SU-DHL-6 (cell line): Measurements from ENCODE around the gene COBL.

Source experiments
- H2AFZ ChIP-seq: fragments of 200-600 bp; sonication (generic); 2 replicates; pipeline ENCODE4 v1.6.1; 2014; ENCODE audit warnings: low read depth, mild to moderate bottlenecking, moderate library complexity, mixed read lengths, antibody characterized with exemption, low read length; ENCODE audit not compliant: severe bottlenecking
- H3F3A ChIP-seq: fragments of 200-600 bp; shearing (Covaris generic); 2 replicates; pipeline ENCODE4 v1.6.0; 2016; ENCODE audit warnings: antibody characterized with exemption, mild to moderate bottlenecking; ENCODE audit not compliant: insufficient read depth
- H3K27ac ChIP-seq: fragments of 200-600 bp; sonication (generic); 2 replicates; pipeline ENCODE4 v1.5.1; 2016; ENCODE audit warnings: low read depth, mild to moderate bottlenecking, low read length, moderate library complexity, mixed read lengths
- H3K27me3 ChIP-seq: fragments of 200-600 bp; sonication (generic), shearing (Covaris generic); 2 replicates; pipeline ENCODE4 v1.6.0; 2014; ENCODE audit warnings: mild to moderate bottlenecking, low read length
- H3K36me3 ChIP-seq: fragments of 200-600 bp; sonication (generic); 2 replicates; pipeline ENCODE4 v1.6.1; 2014; ENCODE audit warnings: mild to moderate bottlenecking, low read length, mixed read lengths
- H3K4me2 ChIP-seq: fragments of 300-600, 200-600 bp; shearing (Covaris generic), sonication (generic); 2 replicates; pipeline ENCODE4 v1.6.0; 2014; ENCODE audit warnings: low read length, low read depth, mild to moderate bottlenecking; ENCODE audit not compliant: poor library complexity, severe bottlenecking
- H3K4me3 ChIP-seq: fragments of 200-600 bp; sonication (generic); 2 replicates; pipeline ENCODE4 v1.5.1; 2014; ENCODE audit warnings: antibody characterized with exemption, low read length, mild to moderate bottlenecking, mixed read lengths; ENCODE audit not compliant: insufficient read depth, poor library complexity, severe bottlenecking
- H3K79me2 ChIP-seq: fragments of 200-600 bp; sonication (generic); 2 replicates; pipeline ENCODE4 v1.6.1; 2014; ENCODE audit warnings: mild to moderate bottlenecking, low read length, moderate library complexity; ENCODE audit not compliant: insufficient read depth
- H3K9ac ChIP-seq: fragments of 200-600 bp; sonication (generic); 2 replicates; pipeline ENCODE4 v1.7.0; 2014; ENCODE audit warnings: mild to moderate bottlenecking, low read length
- H3K9me2 ChIP-seq: fragments of 200-600 bp; sonication (generic); replicated peaks from 2 replicates; pipeline ENCODE4 v1.6.1; 2014; ENCODE audit warnings: low read length; ENCODE audit not compliant: insufficient read depth
- H3K9me3 ChIP-seq: fragments of 200-600 bp; sonication (generic); 2 replicates; pipeline ENCODE4 v1.6.1; 2014; ENCODE audit warnings: low read length, mixed read lengths; ENCODE audit not compliant: insufficient read depth
- H4K20me1 ChIP-seq: fragments of 200-600 bp; sonication (generic); 2 replicates; pipeline ENCODE4 v1.6.1; 2014; ENCODE audit warnings: low read depth, mild to moderate bottlenecking, antibody characterized with exemption, low read length, moderate library complexity, mixed read lengths
- EZH2phosphoT487 ChIP-seq: fragments of 200-600 bp; sonication (generic), shearing (Covaris generic); conservative IDR thresholded peaks from 2 replicates; pipeline ENCODE4 v1.6.1; 2018; ENCODE audit warnings: mild to moderate bottlenecking, antibody characterized with exemption, low read length, moderate library complexity, mixed read lengths
- TF ChIP-seq, protein P1 (sequence below): fragments of 200-600 bp; sonication (generic); IDR thresholded peaks from one replicate; pipeline ENCODE4 v1.5.1; 2017; ENCODE audit warnings: antibody characterized with exemption, mild to moderate bottlenecking, low read length, moderate library complexity; ENCODE audit not compliant: insufficient read depth, poor library complexity, severe bottlenecking

The COBL gene

DNA sequence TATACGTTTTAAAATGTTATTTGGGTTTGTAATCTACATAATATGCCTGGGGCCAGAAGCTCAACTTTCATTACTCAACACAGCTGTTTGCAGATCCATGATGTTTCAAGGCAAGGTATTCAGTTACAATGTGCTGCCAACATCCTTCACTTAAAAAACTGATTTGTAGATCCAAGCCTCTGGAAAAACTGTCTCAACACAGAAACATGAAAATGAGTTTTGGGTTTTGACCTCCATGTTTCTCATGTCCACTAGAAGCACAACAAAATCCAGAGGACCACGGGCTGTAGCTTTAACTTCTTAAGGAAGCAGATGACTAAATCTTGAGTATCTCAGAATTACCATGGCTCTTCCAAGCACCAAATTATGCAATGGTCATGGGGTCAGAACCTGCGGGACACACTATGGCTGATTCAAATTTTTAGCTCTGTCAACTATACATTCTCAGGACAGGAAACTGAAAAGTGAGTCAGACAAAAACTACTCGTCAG lies 286.9 kb downstream of the COBL start:
- Histone ChIP-seq H3K79me2 (no peaks in the 10 kb centered on the region), H3K27ac (no peak overlapping the region), H3K36me3 (no peaks in the 10 kb centered on the region), H3K9me3 (no peaks in the 10 kb centered on the region), H3K9me2 (no peaks in the 10 kb centered on the region), H3K9ac (no peak overlapping the region), H4K20me1 (no peaks in the 10 kb centered on the region), H3K27me3 (no peaks in the 10 kb centered on the region), H3K4me2 (no peak overlapping the region), H3K4me3 (no peak overlapping the region), H3F3A (no peaks in the 10 kb centered on the region), H2AFZ (no peak overlapping the region)
- TF ChIP-seq, protein P1, sequence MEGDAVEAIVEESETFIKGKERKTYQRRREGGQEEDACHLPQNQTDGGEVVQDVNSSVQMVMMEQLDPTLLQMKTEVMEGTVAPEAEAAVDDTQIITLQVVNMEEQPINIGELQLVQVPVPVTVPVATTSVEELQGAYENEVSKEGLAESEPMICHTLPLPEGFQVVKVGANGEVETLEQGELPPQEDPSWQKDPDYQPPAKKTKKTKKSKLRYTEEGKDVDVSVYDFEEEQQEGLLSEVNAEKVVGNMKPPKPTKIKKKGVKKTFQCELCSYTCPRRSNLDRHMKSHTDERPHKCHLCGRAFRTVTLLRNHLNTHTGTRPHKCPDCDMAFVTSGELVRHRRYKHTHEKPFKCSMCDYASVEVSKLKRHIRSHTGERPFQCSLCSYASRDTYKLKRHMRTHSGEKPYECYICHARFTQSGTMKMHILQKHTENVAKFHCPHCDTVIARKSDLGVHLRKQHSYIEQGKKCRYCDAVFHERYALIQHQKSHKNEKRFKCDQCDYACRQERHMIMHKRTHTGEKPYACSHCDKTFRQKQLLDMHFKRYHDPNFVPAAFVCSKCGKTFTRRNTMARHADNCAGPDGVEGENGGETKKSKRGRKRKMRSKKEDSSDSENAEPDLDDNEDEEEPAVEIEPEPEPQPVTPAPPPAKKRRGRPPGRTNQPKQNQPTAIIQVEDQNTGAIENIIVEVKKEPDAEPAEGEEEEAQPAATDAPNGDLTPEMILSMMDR = no peak
- no peak for TF ChIP-seq EZH2phosphoT487

GRCh38 chr7:51029131-51029530 lies 287.5 kb downstream of the COBL start:
- Histone ChIP-seq H3K36me3 (no peaks in the 10 kb centered on the region), H3K9ac (no peak overlapping the region), H3K4me3 (no peak overlapping the region), H4K20me1 (no peaks in the 10 kb centered on the region), H3K27me3 (no peaks in the 10 kb centered on the region), H3K9me3 (no peaks in the 10 kb centered on the region), H3F3A (no peaks in the 10 kb centered on the region), H3K9me2 (no peaks in the 10 kb centered on the region), H3K4me2 (no peak overlapping the region), H2AFZ (no peak overlapping the region), H3K27ac (no peak overlapping the region), H3K79me2 (no peaks in the 10 kb centered on the region)
- TF ChIP-seq EZH2phosphoT487 = no peak
- TF ChIP-seq, protein P1 = no peak

DNA sequence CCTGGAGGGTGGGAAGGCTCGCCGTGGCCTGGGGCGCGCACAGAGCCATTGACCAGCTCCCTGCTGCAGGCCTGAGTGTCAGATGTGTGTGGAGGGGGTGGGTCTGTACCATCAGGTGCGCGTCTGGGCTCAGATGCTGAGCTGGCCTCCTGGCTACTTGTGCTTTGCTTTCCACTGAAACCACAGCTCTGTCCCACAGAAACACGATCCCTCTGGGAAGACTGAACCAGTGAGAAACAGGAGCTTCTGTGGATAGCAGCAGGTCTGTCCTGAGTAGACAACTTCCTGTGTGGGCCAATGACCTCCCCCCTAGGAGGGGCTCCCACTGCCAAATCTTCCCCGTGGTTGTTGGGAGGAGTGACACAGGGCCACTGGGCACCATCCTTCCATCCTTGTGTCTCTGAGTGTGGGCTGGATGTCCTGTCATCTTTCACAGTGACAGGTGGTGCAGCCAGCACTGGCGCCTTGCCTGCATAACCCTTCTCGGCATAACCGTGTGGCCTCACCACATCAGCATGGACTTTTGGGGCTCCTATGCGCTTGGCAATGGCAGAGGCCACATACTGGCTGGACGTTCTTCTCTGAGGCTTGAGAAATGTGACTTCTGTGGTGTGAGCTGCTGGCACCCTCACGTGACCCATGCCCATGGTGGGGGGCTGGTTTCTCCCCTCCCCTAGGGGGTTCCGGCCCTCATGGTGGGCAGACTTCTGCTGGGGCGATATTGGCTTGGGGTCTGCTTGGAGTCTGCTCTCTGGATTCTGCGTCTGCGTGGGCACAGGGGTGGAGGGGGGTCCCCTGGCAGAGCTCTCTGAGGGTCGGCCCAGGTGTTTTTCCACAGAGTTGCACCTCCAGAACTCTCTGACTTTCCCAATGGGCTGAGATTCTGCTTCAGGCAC lies 288.4 kb downstream of the COBL start:
- Histone ChIP-seq H4K20me1 (no peaks in the 10 kb centered on the region), H3K9ac (no peak overlapping the region), H2AFZ (no peak overlapping the region), H3K9me2 (no peaks in the 10 kb centered on the region), H3K9me3 (no peaks in the 10 kb centered on the region), H3K27me3 (no peaks in the 10 kb centered on the region), H3F3A (no peaks in the 10 kb centered on the region), H3K4me3 (no peak overlapping the region), H3K79me2 (no peaks in the 10 kb centered on the region), H3K27ac (no peak overlapping the region), H3K36me3 (no peaks in the 10 kb centered on the region), H3K4me2 (no peak overlapping the region)
- TF ChIP-seq, protein P1 = no peak
- TF ChIP-seq EZH2phosphoT487 = no peak
